Astrocyte (in vitro differentiated cells and primary cell): ENCODE measurements around the gene PRTN3.

Source experiments
- CTCF ChIP-seq: IDR thresholded peaks from 2 replicates; pipeline ENCODE4 v1.5.1; 2011; ENCODE audit warnings: low read depth, mild to moderate bottlenecking, inconsistent platforms, low read length, moderate library complexity; ENCODE audit not compliant: insufficient read depth
- EZH2 ChIP-seq: IDR thresholded peaks from 2 replicates; pipeline ENCODE4 v1.6.1; 2012; ENCODE audit warnings: mild to moderate bottlenecking, low read length, inconsistent platforms; ENCODE audit not compliant: insufficient read depth

- TF ChIP-seq CTCF (no peak), EZH2 (no peak)
Measured at GRCh38 chr19:873084-873483, 32.3 kb downstream of the PRTN3 start.
